Vagina (tissue), 2 donors: ENCODE data around the gene ZNF407. TPM values are rescaled to one million over a fixed set of nuclear protein-coding genes. Genes with fewer than 3 reads are reported as not detected.

ENCODE experiments used
- DNase-seq, 2 donors: peaks; one replicate each; pipeline ENCODE4 v3.0.0-alpha.2; 2017; ENCODE audit errors: extremely low spot score in 2 of 2
- H3K27ac ChIP-seq: fragments of 200-600 bp; sonication (generic); one replicate; pipeline ENCODE4 v1.5.1; 2019
- H3K27me3 ChIP-seq: fragments of 200-600 bp; sonication (generic); one replicate; pipeline ENCODE4 v1.5.1; 2019
- H3K36me3 ChIP-seq, 2 donors: fragments of 200-600 bp; sonication (generic); one replicate each; pipeline ENCODE4 v1.5.1; 2017 to 2019
- H3K4me1 ChIP-seq: fragments of 200-600 bp; sonication (generic); one replicate; pipeline ENCODE4 v1.5.1; 2019
- H3K4me3 ChIP-seq, 2 donors: fragments of 200-600 bp; sonication (generic); 1 replicate in 1 of 2; 2 replicates in 1 of 2; pipeline ENCODE4 v1.5.1; 2016 to 2019
- H3K9me3 ChIP-seq: fragments of 200-600 bp; sonication (generic); one replicate; pipeline ENCODE4 v1.5.1; 2019
- POLR2A ChIP-seq, 2 donors: fragments of 450-650 bp; IDR thresholded peaks; one replicate each; pipeline ENCODE4 v1.6.1; 2017; ENCODE audit warnings: antibody characterized with exemption in 2 of 2, mild to moderate bottlenecking in 2 of 2, moderate library complexity in 2 of 2
- POLR2AphosphoS5 ChIP-seq, 2 donors: sonication (generic); formaldehyde crosslinking; IDR thresholded peaks; one replicate each; pipeline ENCODE4 v1.9.0; 2017; ENCODE audit warnings: antibody characterized with exemption in 2 of 2, mild to moderate bottlenecking in 2 of 2, low read depth in 1 of 2; ENCODE audit not compliant: insufficient read depth in 1 of 2
- intact Hi-C: fragments of 100-400 bp; cut with DNase I; formaldehyde crosslinking; loops from one replicate; pipeline ENCODE4 v1.15.1; 2023
- total RNA-seq: library from RNA; depleted of rRNA; stranded (reverse); fragments of >200 nt; gene quantifications from one replicate; pipeline ENCODE4 v1.2.3, GENCODE V29; 2016
- TF ChIP-seq, protein P1 (sequence below), 3 experiments: fragments of 450-650 bp in 2 of 3; fragments of 200-600 bp in 1 of 3; sonication (generic) in 1 of 3; IDR thresholded peaks; one replicate each; pipeline ENCODE4 v1.5.1; 2017 to 2019; ENCODE audit warnings: antibody characterized with exemption in 3 of 3, mild to moderate bottlenecking in 2 of 3, moderate library complexity in 2 of 3

ZNF407 gene
- total RNA-seq, 1 donor from 2014 or later: 15.5 TPM

- no peak overlapping the region for H3K27ac ChIP-seq
- H3K4me1 ChIP-seq: no peaks in the 10 kb centered on the region
- DNase-seq: no peak
- no peak overlapping the region for H3K4me3 ChIP-seq
- no peaks in the 10 kb centered on the region for H3K9me3 ChIP-seq
- TF ChIP-seq POLR2AphosphoS5 (IDR thresholded peaks at IDR 0.05; ENCODE audit: insufficient read depth in 1 of 2, low read depth in 1 of 2) (no peak), POLR2A (IDR thresholded peaks at IDR 0.05) (no peak)
- TF ChIP-seq, protein P1, sequence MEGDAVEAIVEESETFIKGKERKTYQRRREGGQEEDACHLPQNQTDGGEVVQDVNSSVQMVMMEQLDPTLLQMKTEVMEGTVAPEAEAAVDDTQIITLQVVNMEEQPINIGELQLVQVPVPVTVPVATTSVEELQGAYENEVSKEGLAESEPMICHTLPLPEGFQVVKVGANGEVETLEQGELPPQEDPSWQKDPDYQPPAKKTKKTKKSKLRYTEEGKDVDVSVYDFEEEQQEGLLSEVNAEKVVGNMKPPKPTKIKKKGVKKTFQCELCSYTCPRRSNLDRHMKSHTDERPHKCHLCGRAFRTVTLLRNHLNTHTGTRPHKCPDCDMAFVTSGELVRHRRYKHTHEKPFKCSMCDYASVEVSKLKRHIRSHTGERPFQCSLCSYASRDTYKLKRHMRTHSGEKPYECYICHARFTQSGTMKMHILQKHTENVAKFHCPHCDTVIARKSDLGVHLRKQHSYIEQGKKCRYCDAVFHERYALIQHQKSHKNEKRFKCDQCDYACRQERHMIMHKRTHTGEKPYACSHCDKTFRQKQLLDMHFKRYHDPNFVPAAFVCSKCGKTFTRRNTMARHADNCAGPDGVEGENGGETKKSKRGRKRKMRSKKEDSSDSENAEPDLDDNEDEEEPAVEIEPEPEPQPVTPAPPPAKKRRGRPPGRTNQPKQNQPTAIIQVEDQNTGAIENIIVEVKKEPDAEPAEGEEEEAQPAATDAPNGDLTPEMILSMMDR (IDR thresholded peaks at IDR 0.05): no peak
- no peaks in the 10 kb centered on the region for H3K27me3 ChIP-seq
- H3K36me3 ChIP-seq: no peaks in the 10 kb centered on the region
- intact Hi-C loops: no loop called here
These were observed 374.7 kb downstream of the ZNF407 start for GRCh38 chr18:74972354-74972753.

DNA sequence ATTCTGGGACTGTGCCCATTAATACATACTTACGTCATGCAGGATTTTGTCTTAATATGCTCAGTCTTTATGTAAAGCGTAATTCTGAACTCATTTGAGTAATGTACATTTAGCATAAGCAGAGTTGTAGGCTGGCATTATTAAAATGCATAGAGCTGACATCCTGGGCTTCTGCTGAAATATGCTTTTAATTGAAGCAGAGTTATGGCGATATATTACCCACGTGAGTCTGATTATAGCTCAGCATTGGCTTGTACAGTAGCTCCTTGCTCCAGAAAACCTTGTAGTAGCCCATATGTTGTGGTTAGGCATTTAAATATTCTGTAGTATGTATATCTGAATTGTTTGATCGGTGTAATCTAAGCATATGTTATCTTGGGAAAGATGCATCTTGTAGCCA, 377.3 kb downstream of the ZNF407 start:
- no peak for DNase-seq
- intact Hi-C loops: no loop called here
- H3K9me3 ChIP-seq: no peaks in the 10 kb centered on the region
- no peaks in the 10 kb centered on the region for H3K27me3 ChIP-seq
- H3K27ac ChIP-seq: no peak overlapping the region
- no peaks in the 10 kb centered on the region for H3K4me1 ChIP-seq
- H3K36me3 ChIP-seq: no peaks in the 10 kb centered on the region
- TF ChIP-seq POLR2AphosphoS5 (IDR thresholded peaks at IDR 0.05; ENCODE audit: insufficient read depth in 1 of 2, low read depth in 1 of 2): no peak
- TF ChIP-seq, protein P1 (IDR thresholded peaks at IDR 0.05): no peak
- TF ChIP-seq POLR2A (IDR thresholded peaks at IDR 0.05): no peak
- no peak overlapping the region for H3K4me3 ChIP-seq

DNA sequence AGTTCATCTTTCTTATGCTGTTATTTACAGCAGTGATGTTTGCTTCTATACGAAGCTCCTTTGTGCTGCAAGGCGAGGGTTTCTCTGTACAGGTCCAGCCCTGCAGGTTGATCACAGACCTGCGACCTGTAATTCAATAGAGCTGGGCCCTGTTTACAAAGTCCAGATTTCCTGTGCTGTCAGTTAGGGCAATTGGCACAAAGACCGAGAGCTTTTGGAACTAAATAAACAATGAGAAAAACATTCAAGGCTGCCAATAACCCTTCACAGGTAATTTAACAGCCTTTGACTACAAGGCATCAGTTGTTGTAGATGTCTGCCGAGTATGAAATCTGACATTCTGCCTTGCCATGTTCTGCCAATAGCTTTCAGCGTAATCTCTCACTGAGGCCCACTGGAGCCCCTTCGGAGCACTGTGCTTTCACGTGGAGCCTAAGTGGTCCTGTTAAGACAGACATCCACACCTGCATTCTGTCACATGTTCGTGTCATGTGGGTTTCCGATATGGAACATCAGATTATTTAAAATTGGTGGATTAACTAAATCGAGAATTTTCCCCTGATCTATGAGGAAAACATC, 378.8 kb downstream of the ZNF407 start:
- no peaks in the 10 kb centered on the region for H3K36me3 ChIP-seq
- H3K4me3 ChIP-seq: no peak overlapping the region
- no peaks in the 10 kb centered on the region for H3K27me3 ChIP-seq
- H3K9me3 ChIP-seq: no peaks in the 10 kb centered on the region
- TF ChIP-seq, protein P1 (IDR thresholded peaks at IDR 0.05): no peak
- TF ChIP-seq POLR2A (IDR thresholded peaks at IDR 0.05) (no peak), POLR2AphosphoS5 (IDR thresholded peaks at IDR 0.05; ENCODE audit: insufficient read depth in 1 of 2, low read depth in 1 of 2) (no peak)
- H3K27ac ChIP-seq: no peak overlapping the region
- no peaks in the 10 kb centered on the region for H3K4me1 ChIP-seq
- intact Hi-C loops: no loop called here
- no peak for DNase-seq

DNA sequence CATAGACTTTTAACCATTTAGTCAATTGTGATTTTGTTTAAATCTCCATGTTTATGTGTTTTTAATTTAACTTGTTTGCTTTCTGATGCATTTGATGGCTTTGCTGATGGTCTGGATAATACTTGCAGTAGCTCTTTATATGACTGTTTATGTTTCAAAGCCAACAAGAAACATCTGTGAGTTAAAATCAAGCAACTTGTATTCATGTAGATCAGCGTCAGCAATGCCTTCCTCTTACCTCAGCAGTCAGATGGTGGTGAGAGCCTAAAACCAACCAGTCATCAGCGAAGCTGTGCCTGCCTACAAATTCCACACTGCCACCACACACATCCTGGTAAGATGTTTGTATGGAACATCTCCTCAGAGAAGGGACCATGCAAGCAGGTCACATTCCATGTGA, 379.4 kb downstream of the ZNF407 start:
- Histone ChIP-seq H3K9me3 (no peaks in the 10 kb centered on the region), H3K4me3 (no peak overlapping the region), H3K4me1 (no peaks in the 10 kb centered on the region), H3K27ac (no peak overlapping the region), H3K36me3 (no peaks in the 10 kb centered on the region), H3K27me3 (no peaks in the 10 kb centered on the region)
- intact Hi-C loops: no loop called here
- DNase-seq: no peak
- TF ChIP-seq, protein P1 (IDR thresholded peaks at IDR 0.05): no peak
- TF ChIP-seq POLR2A (IDR thresholded peaks at IDR 0.05): no peak
- TF ChIP-seq POLR2AphosphoS5 (IDR thresholded peaks at IDR 0.05; ENCODE audit: insufficient read depth in 1 of 2, low read depth in 1 of 2): no peak

DNA sequence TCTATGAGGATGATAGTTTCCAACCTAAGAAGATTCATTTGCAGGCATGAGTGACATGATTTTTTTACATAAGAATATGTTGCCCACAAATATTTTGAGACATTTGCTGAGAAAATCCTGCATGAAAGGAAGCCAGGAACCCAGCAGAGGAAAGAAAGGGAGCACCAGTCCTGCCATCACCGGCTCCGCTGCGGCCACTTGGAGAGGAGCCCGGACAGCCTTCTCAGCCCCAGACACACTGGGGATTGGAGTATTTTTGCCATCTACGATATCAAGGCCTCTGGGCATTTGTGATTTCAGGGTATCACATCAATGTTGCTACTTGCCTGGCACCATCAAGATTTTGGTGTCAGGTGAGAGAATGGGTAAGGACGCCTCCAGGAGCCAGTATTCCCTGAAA, 383.0 kb downstream of the ZNF407 start:
- H3K4me3 ChIP-seq: no peak overlapping the region
- no peaks in the 10 kb centered on the region for H3K4me1 ChIP-seq
- DNase-seq: no peak
- no peaks in the 10 kb centered on the region for H3K27me3 ChIP-seq
- no peak overlapping the region for H3K27ac ChIP-seq
- intact Hi-C loops: no loop called here
- TF ChIP-seq POLR2A (IDR thresholded peaks at IDR 0.05) (no peak), POLR2AphosphoS5 (IDR thresholded peaks at IDR 0.05; ENCODE audit: insufficient read depth in 1 of 2, low read depth in 1 of 2) (no peak)
- TF ChIP-seq, protein P1 (IDR thresholded peaks at IDR 0.05): no peak
- no peaks in the 10 kb centered on the region for H3K9me3 ChIP-seq
- H3K36me3 ChIP-seq: no peaks in the 10 kb centered on the region
